ENCODE data around the gene CALM3. TPM values are rescaled to one million over a fixed set of nuclear protein-coding genes. Genes with fewer than 3 reads are reported as not detected.
A peak's percentile ranks its signal among the peaks of the same experiment; 100 is the strongest.

The CALM3 gene
- total and polyA plus RNA-seq, 4 donors: 197 to 240 (median 224) TPM

DNA sequence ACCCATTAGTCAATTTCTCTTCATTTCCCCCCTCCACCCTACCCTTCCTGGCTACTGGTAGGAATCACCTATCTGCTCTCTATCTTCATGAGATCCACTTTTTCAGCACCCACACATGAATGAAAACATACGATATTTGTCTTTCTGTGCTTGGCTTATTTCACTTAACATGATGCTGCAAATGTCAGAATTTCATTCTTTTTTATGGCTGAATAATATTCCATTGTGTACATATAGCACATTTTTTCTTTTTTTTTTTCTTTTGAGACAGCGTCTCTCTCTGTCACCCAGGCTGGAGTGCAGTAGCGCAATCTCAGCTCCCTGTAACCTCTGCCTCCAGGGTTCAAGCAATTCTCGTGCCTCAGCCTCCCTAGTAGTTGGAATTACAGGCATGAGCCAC, 9.9 kb upstream of the CALM3 start:
- Histone ChIP-seq H3K4me1 (ENCODE audit: control insufficient read depth in 1 of 2, insufficient read depth in 2 of 2, low read length in 2 of 2) (no peaks in the 10 kb centered on the region), H3K27ac (ENCODE audit: low read depth in 1 of 2, low read length in 2 of 2) (no peak overlapping the region), H3K9me3 (ENCODE audit: control insufficient read depth, low read length) (no peaks in the 10 kb centered on the region), H3K4me3 (ENCODE audit: low read length in 2 of 2) (no peak overlapping the region), H3K36me3 (ENCODE audit: control insufficient read depth in 1 of 2, insufficient read depth in 2 of 2, low read length in 1 of 2) (no peaks in the 10 kb centered on the region), H3K27me3 (ENCODE audit: control insufficient read depth in 1 of 2, insufficient read depth in 2 of 2, low read length in 1 of 2) (no peaks in the 10 kb centered on the region)
- ATAC-seq (ENCODE audit: low FRiP score): no peak
- intact Hi-C loops (cut with DNase I): no loop called here
- DNase-seq: no peak
- 96 to 98% methylated on average over 4 of the region's 4 CpGs for WGBS, 2 donors

DNA sequence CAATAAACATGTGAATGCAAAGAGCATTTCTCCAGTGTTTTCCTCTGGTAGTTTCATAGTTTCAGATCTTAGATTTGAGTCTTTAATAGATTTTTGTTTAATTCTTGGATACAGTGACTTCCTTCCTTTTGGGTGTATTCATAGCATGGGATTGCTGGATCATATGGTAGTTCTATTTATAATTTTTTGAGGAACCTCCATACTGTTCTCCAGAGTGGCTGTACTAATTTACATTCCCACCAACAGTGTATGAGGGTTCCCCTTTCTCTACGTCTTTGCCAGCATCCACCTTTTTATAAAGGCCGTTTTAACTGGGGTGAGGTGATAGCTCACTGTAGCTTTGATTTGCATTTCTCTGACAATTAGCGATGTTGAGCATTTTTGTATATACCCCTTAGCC, 9.3 kb upstream of the CALM3 start:
- Histone ChIP-seq H3K9me3 (ENCODE audit: control insufficient read depth, low read length) (no peaks in the 10 kb centered on the region), H3K4me1 (ENCODE audit: control insufficient read depth in 1 of 2, insufficient read depth in 2 of 2, low read length in 2 of 2) (no peaks in the 10 kb centered on the region), H3K4me3 (ENCODE audit: low read length in 2 of 2) (no peak overlapping the region), H3K36me3 (ENCODE audit: control insufficient read depth in 1 of 2, insufficient read depth in 2 of 2, low read length in 1 of 2) (no peaks in the 10 kb centered on the region), H3K27me3 (ENCODE audit: control insufficient read depth in 1 of 2, insufficient read depth in 2 of 2, low read length in 1 of 2) (no peaks in the 10 kb centered on the region), H3K27ac (ENCODE audit: low read depth in 1 of 2, low read length in 2 of 2) (no peak overlapping the region)
- intact Hi-C loops (cut with DNase I): no loop called here
- WGBS, 2 donors: 82 to 85% methylated on average over 3 of the region's 3 CpGs
- DNase-seq (no peak), ATAC-seq (ENCODE audit: low FRiP score) (no peak)

DNA sequence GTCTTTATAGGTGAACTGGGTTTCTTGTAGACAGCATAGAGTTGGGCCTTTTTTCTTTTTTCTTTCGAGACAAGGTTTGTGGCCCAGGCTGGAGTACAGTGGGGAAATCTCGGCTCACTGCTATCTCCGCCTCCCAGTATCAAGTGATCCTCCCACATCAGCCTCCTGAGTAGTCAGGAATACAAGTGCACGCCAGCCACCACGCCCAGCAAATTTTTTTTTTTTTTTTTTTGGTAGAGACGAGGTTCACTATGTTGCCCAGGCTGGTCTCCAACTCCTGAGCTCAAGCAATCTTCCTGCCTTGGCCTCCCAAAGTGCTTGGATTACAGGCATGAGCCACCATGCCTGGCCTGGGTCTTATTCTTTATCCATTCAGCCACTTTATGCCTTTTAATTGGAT, 5.1 kb upstream of the CALM3 start:
- Histone ChIP-seq H3K36me3 (ENCODE audit: control insufficient read depth in 1 of 2, insufficient read depth in 2 of 2, low read length in 1 of 2) (no peaks in the 10 kb centered on the region), H3K27me3 (ENCODE audit: control insufficient read depth in 1 of 2, insufficient read depth in 2 of 2, low read length in 1 of 2) (no peaks in the 10 kb centered on the region), H3K4me1 (ENCODE audit: control insufficient read depth in 1 of 2, insufficient read depth in 2 of 2, low read length in 2 of 2) (no peaks in the 10 kb centered on the region), H3K27ac (ENCODE audit: low read depth in 1 of 2, low read length in 2 of 2) (no peak overlapping the region), H3K9me3 (ENCODE audit: control insufficient read depth, low read length) (no peaks in the 10 kb centered on the region), H3K4me3 (ENCODE audit: low read length in 2 of 2) (no peak overlapping the region)
- ATAC-seq (ENCODE audit: low FRiP score) (no peak), DNase-seq (no peak)
- WGBS, 2 donors: 59 to 78% methylated on average over 6 of the region's 6 CpGs
- intact Hi-C loops (cut with DNase I): no loop called here

DNA sequence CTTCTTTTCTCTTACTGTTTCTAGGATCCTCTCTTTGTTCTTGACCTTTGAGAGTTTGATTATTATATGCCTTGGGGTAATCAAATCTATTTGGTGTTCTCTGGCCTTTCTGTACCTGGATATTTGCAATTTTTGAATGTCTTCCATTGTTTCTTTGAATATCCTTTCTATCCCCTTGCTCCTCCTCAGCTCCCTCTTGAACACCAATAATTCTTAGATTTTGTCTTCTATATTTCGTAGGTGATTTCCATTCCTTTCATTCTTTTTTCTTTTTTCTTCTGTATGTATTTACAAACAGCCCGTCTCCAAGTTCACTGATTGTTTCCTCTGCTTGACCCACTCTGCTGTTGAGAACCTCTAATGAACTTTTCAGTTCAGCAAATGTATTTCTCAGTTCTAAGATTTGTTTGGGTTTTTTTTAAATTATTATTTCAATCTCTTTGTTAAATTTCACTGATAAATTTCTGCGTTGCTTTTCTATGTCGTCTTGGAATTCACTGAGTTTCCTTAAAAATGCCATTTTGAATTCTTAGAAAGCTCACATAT, 2.7 kb upstream of the CALM3 start:
- DNase-seq (no peak), ATAC-seq (ENCODE audit: low FRiP score) (no peak)
- no peak overlapping the region for H3K4me3 ChIP-seq (ENCODE audit: low read length in 2 of 2)
- intact Hi-C loops (cut with DNase I): no loop called here
- H3K27ac ChIP-seq (ENCODE audit: low read depth in 1 of 2, low read length in 2 of 2): no peak overlapping the region
- no peaks in the 10 kb centered on the region for H3K9me3 ChIP-seq (ENCODE audit: control insufficient read depth, low read length)
- WGBS, 2 donors: 87 to 89% methylated on average over 4 of the region's 4 CpGs
- no peaks in the 10 kb centered on the region for H3K36me3 ChIP-seq (ENCODE audit: control insufficient read depth in 1 of 2, insufficient read depth in 2 of 2, low read length in 1 of 2)
- no peaks in the 10 kb centered on the region for H3K27me3 ChIP-seq (ENCODE audit: control insufficient read depth in 1 of 2, insufficient read depth in 2 of 2, low read length in 1 of 2)
- no peaks in the 10 kb centered on the region for H3K4me1 ChIP-seq (ENCODE audit: control insufficient read depth in 1 of 2, insufficient read depth in 2 of 2, low read length in 2 of 2)

DNA sequence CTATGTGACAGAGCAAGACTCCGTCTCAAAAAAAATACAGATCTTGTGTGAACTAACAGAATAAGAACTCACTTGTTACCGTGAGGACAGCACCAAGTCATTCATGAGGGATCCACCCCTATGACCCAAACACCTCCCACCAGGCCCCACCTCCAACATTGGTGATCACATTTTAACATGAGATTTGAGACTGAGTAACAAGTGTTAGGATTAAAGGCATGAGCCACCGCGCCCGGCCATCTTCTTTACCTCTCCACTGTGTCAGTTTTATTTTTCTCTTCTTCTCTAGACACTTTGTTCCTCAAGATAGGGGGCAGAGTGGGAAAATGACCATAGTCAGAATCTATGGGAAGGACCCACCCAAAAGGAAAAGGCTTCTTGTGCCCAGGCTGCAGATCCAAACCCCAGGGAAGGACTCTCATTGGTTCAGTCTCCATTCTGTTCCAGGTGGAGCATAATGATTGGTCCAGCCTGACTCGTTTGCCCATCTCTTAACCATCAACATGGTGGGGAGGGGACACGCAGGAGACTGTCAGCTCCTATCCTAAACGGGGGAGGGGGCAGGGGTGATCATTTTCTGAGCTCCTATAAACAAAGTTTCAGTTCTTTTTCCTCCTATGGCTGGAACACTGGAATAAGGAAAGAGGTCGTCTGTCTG, 1.3 kb upstream of the CALM3 start:
- Histone ChIP-seq H3K4me1 (ENCODE audit: control insufficient read depth in 1 of 2, insufficient read depth in 2 of 2, low read length in 2 of 2) (no peaks in the 10 kb centered on the region), H3K9me3 (ENCODE audit: control insufficient read depth, low read length) (no peaks in the 10 kb centered on the region), H3K27ac (ENCODE audit: low read depth in 1 of 2, low read length in 2 of 2) (no peak overlapping the region), H3K4me3 (ENCODE audit: low read length in 2 of 2) (peak overlapping the region in 1 of 2 donors; percentile 44), H3K36me3 (ENCODE audit: control insufficient read depth in 1 of 2, insufficient read depth in 2 of 2, low read length in 1 of 2) (no peaks in the 10 kb centered on the region), H3K27me3 (ENCODE audit: control insufficient read depth in 1 of 2, insufficient read depth in 2 of 2, low read length in 1 of 2) (no peaks in the 10 kb centered on the region)
- intact Hi-C loops (cut with DNase I): loop anchor here in 1 of 2 donors (10.0 kb wide), 1 partner anchor 245 kb away; no protein-coding TSS in a partner anchor
- 65 to 73% methylated on average over 9 of the region's 9 CpGs for WGBS, 2 donors
- peak in 1 of 2 donors; percentile 51 for DNase-seq
- ATAC-seq (ENCODE audit: low FRiP score): no peak

DNA sequence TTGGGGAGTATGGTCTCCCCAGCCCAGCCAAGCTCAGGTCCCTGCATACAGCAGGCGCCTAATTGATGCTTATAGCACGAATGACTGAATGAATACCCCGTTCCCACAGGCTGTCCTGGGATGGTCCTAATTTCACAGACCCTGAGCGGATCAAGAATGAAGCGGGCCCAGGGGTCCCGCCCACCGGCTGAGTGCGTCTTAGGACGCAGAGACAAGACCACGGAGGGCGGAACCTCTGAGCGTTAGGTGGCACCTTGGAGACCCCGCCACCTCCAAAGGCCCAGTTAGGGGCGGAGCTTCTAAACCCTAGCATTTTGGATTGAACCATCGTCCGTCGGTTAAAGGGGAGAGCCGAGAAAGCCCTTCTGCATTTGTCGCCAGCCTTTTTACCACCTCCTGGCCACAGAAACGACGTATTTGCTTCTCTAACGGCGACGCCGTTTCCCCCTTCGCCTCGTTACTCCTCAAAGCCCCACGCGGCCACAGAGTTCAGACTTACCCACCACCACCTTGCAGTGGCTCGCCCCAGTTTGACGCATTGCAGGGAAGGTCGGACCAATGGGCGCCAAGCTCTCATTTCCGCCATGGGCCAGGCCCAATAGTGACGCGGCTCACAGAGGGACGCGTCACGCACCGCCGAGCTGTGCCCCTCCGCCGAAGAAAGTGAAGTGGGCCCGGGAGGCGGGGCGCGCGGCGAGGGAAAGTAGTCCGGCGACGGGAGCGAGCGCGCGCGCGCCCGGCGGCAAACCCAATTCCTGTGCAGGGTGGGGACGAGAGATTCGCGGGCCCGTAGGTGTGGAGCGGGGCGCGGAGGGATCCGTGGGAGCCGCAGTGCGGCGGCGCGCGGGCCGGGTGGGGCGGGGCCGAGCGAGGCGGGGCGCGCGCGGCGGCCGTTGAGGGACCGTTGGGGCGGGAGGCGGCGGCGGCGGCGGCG, 479 bp upstream of the CALM3 start:
- WGBS, 2 donors: 1% methylated on average over 61 to 93 of the region's 93 CpGs
- peaks cover 0 to 2% of the 10 kb centered on the region in 2 donors for H3K4me1 ChIP-seq (ENCODE audit: control insufficient read depth in 1 of 2, insufficient read depth in 2 of 2, low read length in 2 of 2)
- H3K27me3 ChIP-seq (ENCODE audit: control insufficient read depth in 1 of 2, insufficient read depth in 2 of 2, low read length in 1 of 2): no peaks in the 10 kb centered on the region
- peak; percentile 94 for ATAC-seq (ENCODE audit: low FRiP score)
- peak overlapping the region; percentile 44 to 89 for H3K4me3 ChIP-seq (ENCODE audit: low read length in 2 of 2)
- peak overlapping the region; percentile 8 to 91 for H3K27ac ChIP-seq (ENCODE audit: low read depth in 1 of 2, low read length in 2 of 2)
- peak; percentile 98 to 99 for DNase-seq
- H3K36me3 ChIP-seq (ENCODE audit: control insufficient read depth in 1 of 2, insufficient read depth in 2 of 2, low read length in 1 of 2): no peaks in the 10 kb centered on the region
- H3K9me3 ChIP-seq (ENCODE audit: control insufficient read depth, low read length): no peaks in the 10 kb centered on the region
- intact Hi-C loops (cut with DNase I): loop anchor here in 1 of 2 donors (1.0 to 10.0 kb wide), 2 partner anchors 12 to 244 kb away; no protein-coding TSS in a partner anchor

DNA sequence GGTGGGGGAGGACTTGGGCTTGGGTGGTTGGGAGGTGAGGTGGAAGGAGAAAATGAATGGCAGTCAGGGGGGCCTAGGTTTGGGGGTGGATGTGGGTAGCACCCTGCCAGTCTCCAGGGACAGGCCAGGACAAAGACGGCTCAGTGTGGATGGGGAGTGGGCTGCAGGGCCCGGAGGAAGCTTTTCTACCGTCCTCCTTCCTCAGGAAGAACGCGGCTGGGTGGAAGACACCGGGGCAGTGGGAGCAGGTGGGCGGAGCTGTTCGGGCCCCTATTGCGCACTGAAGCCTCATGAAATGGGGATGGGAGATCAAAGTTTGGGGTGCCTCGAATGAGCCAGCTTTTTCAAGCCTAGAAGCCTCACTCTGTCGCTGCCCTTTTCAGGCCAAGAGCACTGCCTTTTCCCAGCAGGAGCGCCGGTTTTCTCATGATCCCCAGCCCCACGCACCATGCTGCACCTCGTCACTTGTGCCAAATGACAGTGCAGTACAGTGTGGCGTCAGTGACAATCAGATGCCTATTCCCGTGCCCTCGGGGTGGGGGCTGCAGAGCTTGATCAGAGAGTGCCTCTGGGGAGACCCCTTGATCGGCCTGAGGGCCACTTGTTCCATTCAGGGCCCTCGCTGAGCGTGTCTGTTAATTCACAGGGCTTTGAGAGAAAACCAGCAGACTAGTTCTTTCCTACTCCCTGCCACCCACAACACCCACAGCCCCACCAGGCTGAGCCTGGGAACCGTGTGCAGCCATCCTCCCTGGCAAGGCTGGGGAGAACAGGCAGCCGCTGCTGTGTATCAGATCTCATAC, 1.5 kb downstream of the CALM3 start:
- Histone ChIP-seq H3K27me3 (ENCODE audit: control insufficient read depth in 1 of 2, insufficient read depth in 2 of 2, low read length in 1 of 2) (no peaks in the 10 kb centered on the region), H3K4me3 (ENCODE audit: low read length in 2 of 2) (peak overlapping the region; percentile 89 to 99), H3K4me1 (ENCODE audit: control insufficient read depth in 1 of 2, insufficient read depth in 2 of 2, low read length in 2 of 2) (peaks cover 0 to 4% of the 10 kb centered on the region in 2 donors), H3K9me3 (ENCODE audit: control insufficient read depth, low read length) (no peaks in the 10 kb centered on the region), H3K36me3 (ENCODE audit: control insufficient read depth in 1 of 2, insufficient read depth in 2 of 2, low read length in 1 of 2) (no peaks in the 10 kb centered on the region), H3K27ac (ENCODE audit: low read depth in 1 of 2, low read length in 2 of 2) (peak overlapping the region; percentile 18 to 75)
- peak in 1 of 2 donors; percentile 78 for DNase-seq
- WGBS, 2 donors: 1 to 3% methylated on average over 22 to 23 of the region's 23 CpGs
- ATAC-seq (ENCODE audit: low FRiP score): no peak
- intact Hi-C loops (cut with DNase I): loop anchor here in 1 of 2 donors (10.0 kb wide), 1 partner anchor 242 kb away; no protein-coding TSS in a partner anchor

DNA sequence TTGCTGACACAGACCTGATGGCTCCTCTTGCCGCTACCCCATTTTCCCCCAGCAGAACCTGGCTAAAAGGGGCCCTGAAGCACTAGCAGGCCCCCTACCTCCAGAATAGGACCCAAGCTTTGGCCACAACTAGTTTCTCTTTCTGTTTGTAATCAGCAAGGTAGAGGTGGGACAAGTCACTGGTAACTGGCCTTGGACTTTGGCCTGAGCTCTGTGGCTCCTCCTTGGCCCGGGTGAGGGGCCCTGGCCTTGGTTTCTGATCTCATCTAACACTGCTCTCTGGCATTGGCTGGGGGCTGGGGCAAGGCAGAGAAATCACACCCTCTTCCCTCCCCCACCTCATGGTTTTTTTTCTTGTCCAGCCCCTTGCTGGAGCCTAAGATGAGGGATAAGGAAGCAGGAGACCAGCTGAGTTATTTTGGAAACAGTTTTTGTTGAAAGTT, 2.1 kb downstream of the CALM3 start:
- Histone ChIP-seq H3K9me3 (ENCODE audit: control insufficient read depth, low read length) (no peaks in the 10 kb centered on the region), H3K4me3 (ENCODE audit: low read length in 2 of 2) (peak overlapping the region; percentile 10 to 47), H3K4me1 (ENCODE audit: control insufficient read depth in 1 of 2, insufficient read depth in 2 of 2, low read length in 2 of 2) (peaks cover 0 to 4% of the 10 kb centered on the region in 2 donors), H3K27ac (ENCODE audit: low read depth in 1 of 2, low read length in 2 of 2) (peak overlapping the region; percentile 18 to 75), H3K36me3 (ENCODE audit: control insufficient read depth in 1 of 2, insufficient read depth in 2 of 2, low read length in 1 of 2) (peaks cover 0 to under 1% of the 10 kb centered on the region in 2 donors), H3K27me3 (ENCODE audit: control insufficient read depth in 1 of 2, insufficient read depth in 2 of 2, low read length in 1 of 2) (no peaks in the 10 kb centered on the region)
- DNase-seq: peak; percentile 42 to 64
- no peak for ATAC-seq (ENCODE audit: low FRiP score)
- 0 to 4% methylated on average over 2 of the region's 2 CpGs for WGBS, 2 donors
- intact Hi-C loops (cut with DNase I): loop anchor here in 1 of 2 donors (10.0 kb wide), 1 partner anchor 242 kb away; no protein-coding TSS in a partner anchor
